Placental epithelial cell (primary cell): ENCODE results near the gene OR5AN1. TPM values are rescaled to one million over a fixed set of nuclear protein-coding genes. Genes with fewer than 3 reads are reported as not detected.

Experiments
- total RNA-seq: library from RNA; depleted of rRNA; stranded (reverse); fragments of >200 nt; gene quantifications from 2 replicates; pipeline ENCODE4 v1.2.3, GENCODE V29; 2012

The OR5AN1 gene
- under 0.01 TPM in 1 of 2 replicates, not detected in the other for total RNA-seq

DNA sequence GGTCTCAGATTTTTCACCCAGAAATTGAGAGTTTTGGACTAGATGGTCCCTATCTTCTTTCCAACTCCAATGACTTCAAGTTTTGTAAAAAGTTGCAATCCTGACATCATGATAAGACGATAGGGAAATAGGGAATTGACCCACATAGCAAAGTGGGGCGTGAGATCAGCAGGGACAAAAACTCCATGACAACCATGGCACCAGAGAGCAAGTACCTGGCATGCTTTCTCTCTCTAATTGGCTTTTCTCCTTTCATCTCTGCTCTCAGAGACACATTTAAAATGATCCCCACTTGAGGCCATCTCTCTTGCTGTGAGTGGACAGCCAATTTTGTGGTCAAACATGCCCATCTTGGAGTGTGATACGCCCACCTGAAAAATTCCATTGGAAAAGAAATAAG is at the start of gene OR5AN1:
Gene OR5AN1 (plus strand): TSS at position 301 of the 400 bp plus-strand sequence. CDS start 5,564 bp downstream, outside the sequence.

Other genes starting within 250 kb of the OR5AN1 start
- gene FAM111A, start 216.0 kb upstream of the OR5AN1 start, total RNA-seq, result 22.8 and 28.3 TPM in 2 replicates
- gene DTX4, start 186.8 kb upstream of the OR5AN1 start, total RNA-seq, result 9.0 and 16.1 TPM in 2 replicates
- gene MPEG1, start 146.0 kb upstream of the OR5AN1 start, total RNA-seq, result not detected in 2 replicates
- gene OR5A2, start 67.5 kb downstream of the OR5AN1 start, total RNA-seq, result not detected in 2 replicates
- gene OR5A1, start 77.6 kb downstream of the OR5AN1 start, total RNA-seq, result not detected in 2 replicates
- not detected in 2 replicates for gene OR4D6, start 98.1 kb downstream of the OR5AN1 start, total RNA-seq
- gene OR4D10, start 114.4 kb downstream of the OR5AN1 start, total RNA-seq, result not detected in 2 replicates
- gene OR4D11, start 144.7 kb downstream of the OR5AN1 start, total RNA-seq, result not detected in 2 replicates
- gene OR4D9, start 152.6 kb downstream of the OR5AN1 start, total RNA-seq, result not detected in 2 replicates